Loucy (cell line): Measurements from ENCODE around the gene TRAPPC12.

ENCODE experiments used
- H2AFZ ChIP-seq: fragments of 200-600 bp; sonication (generic); 2 replicates; pipeline ENCODE4 v1.6.0; 2016; ENCODE audit warnings: antibody characterized with exemption, mild to moderate bottlenecking, low read length, moderate library complexity
- H3F3A ChIP-seq: fragments of 200-600 bp; 2 replicates; pipeline ENCODE4 v1.6.0; 2016; ENCODE audit warnings: antibody characterized with exemption, low read depth, mild to moderate bottlenecking
- H3K27me3 ChIP-seq: fragments of 200-600 bp; sonication (generic); 2 replicates; pipeline ENCODE4 v1.6.1; 2014; ENCODE audit warnings: low read length, mild to moderate bottlenecking; ENCODE audit not compliant: insufficient read depth, poor library complexity, severe bottlenecking
- H3K36me3 ChIP-seq: fragments of 200-600 bp; sonication (generic); 2 replicates; pipeline ENCODE4 v1.6.1; 2016; ENCODE audit warnings: low read length; ENCODE audit not compliant: insufficient read depth
- H3K4me1 ChIP-seq: fragments of 200-600 bp; sonication (generic); 2 replicates; pipeline ENCODE4 v1.5.1; 2014; ENCODE audit warnings: low read length, mild to moderate bottlenecking; ENCODE audit not compliant: insufficient read depth, poor library complexity, severe bottlenecking
- H3K4me2 ChIP-seq: fragments of 200-600 bp; sonication (generic); 2 replicates; pipeline ENCODE4 v1.6.0; 2014; ENCODE audit warnings: antibody characterized with exemption, low read length, low read depth, mild to moderate bottlenecking; ENCODE audit not compliant: poor library complexity, severe bottlenecking
- H3K4me3 ChIP-seq: fragments of 200-600 bp; sonication (generic); 2 replicates; pipeline ENCODE4 v1.5.1; 2014; ENCODE audit warnings: low read length, mild to moderate bottlenecking, mixed read lengths; ENCODE audit not compliant: poor library complexity, severe bottlenecking
- H3K79me2 ChIP-seq: fragments of 200-600 bp; sonication (generic); 2 replicates; pipeline ENCODE4 v1.6.1; 2014; ENCODE audit warnings: low read length; ENCODE audit not compliant: insufficient read depth
- H3K9ac ChIP-seq: fragments of 200-600 bp; sonication (generic); 2 replicates; pipeline ENCODE4 v1.6.0; 2014; ENCODE audit warnings: mild to moderate bottlenecking, low read depth, low read length, moderate library complexity; ENCODE audit not compliant: poor library complexity, severe bottlenecking
- H3K9me2 ChIP-seq: fragments of 200-600 bp; sonication (generic); replicated peaks from 2 replicates; pipeline ENCODE4 v1.6.1; 2016; ENCODE audit warnings: low read depth, low read length, mixed read lengths
- H3K9me3 ChIP-seq: fragments of 200-600 bp; sonication (generic); 2 replicates; pipeline ENCODE4 v1.6.1; 2014; ENCODE audit warnings: mild to moderate bottlenecking, antibody characterized with exemption, low read length, low read depth; ENCODE audit not compliant: insufficient read depth
- H4K20me1 ChIP-seq: fragments of 200-600 bp; sonication (generic); 2 replicates; pipeline ENCODE4 v1.6.0; 2014; ENCODE audit warnings: antibody characterized with exemption, low read length, mild to moderate bottlenecking; ENCODE audit not compliant: insufficient read depth, poor library complexity, severe bottlenecking
- EZH2phosphoT487 ChIP-seq: fragments of 200-600 bp; IDR thresholded peaks from 2 replicates; pipeline ENCODE4 v1.6.1; 2018; ENCODE audit warnings: antibody characterized with exemption, mild to moderate bottlenecking, moderate library complexity, borderline replicate concordance
- TF ChIP-seq, protein P1 (sequence below): fragments of 200-600 bp; sonication (generic); conservative IDR thresholded peaks from 2 replicates; pipeline ENCODE4 v1.5.1; 2014; ENCODE audit warnings: mild to moderate bottlenecking, antibody characterized with exemption, low read length

Gene TRAPPC12

DNA sequence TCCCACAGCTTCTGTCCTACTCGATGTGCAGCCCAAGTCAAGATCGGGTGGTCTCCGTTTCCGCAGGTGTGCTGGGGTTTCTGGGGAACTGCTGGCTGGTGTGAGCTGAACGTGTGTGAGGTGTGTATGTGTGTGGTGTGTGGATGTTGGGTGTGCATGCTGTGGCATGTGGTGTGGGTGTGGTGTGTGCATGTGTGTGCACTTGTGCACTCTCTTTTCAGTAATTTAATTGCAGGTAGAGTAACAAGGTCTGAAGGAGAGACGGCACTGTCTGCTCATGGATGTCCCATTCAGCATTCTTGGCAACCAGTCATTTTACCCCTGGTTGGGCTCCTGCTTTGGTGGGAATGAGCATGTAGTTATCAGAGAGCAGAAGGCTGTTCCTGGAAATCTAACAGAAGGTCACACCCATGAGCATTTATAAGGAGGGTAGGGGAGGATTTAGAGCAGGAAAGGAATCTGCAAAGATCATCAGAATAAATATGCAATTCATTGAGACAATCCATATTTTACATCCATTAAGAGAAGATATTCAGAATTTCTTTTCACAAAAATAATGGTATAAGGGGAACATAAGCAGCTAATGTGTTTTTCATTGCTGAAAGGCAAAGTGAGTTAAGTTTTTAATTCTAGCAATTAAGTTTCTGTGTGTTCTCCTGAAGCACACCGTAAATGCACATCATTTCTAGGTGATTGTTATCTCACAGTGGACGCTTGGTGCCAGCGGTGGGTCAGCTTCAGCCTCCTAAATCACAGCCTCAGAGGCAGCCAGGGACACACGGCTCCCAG, 79.1 kb downstream of the TRAPPC12 start:
- Histone ChIP-seq H3K4me3 (no peak overlapping the region), H3K36me3 (peaks cover 20% of the 10 kb centered on the region; the same call in 1 of the 2 replicates), H3K4me1 (no peaks in the 10 kb centered on the region), H3K79me2 (no peaks in the 10 kb centered on the region), H3K9me3 (no peaks in the 10 kb centered on the region), H4K20me1 (no peaks in the 10 kb centered on the region), H3K9me2 (no peaks in the 10 kb centered on the region), H3K27me3 (no peaks in the 10 kb centered on the region), H3K4me2 (no peak overlapping the region), H3F3A (no peaks in the 10 kb centered on the region), H2AFZ (no peak overlapping the region), H3K9ac (no peak overlapping the region)
- no peak for TF ChIP-seq EZH2phosphoT487
- TF ChIP-seq, protein P1, sequence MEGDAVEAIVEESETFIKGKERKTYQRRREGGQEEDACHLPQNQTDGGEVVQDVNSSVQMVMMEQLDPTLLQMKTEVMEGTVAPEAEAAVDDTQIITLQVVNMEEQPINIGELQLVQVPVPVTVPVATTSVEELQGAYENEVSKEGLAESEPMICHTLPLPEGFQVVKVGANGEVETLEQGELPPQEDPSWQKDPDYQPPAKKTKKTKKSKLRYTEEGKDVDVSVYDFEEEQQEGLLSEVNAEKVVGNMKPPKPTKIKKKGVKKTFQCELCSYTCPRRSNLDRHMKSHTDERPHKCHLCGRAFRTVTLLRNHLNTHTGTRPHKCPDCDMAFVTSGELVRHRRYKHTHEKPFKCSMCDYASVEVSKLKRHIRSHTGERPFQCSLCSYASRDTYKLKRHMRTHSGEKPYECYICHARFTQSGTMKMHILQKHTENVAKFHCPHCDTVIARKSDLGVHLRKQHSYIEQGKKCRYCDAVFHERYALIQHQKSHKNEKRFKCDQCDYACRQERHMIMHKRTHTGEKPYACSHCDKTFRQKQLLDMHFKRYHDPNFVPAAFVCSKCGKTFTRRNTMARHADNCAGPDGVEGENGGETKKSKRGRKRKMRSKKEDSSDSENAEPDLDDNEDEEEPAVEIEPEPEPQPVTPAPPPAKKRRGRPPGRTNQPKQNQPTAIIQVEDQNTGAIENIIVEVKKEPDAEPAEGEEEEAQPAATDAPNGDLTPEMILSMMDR: no peak

DNA sequence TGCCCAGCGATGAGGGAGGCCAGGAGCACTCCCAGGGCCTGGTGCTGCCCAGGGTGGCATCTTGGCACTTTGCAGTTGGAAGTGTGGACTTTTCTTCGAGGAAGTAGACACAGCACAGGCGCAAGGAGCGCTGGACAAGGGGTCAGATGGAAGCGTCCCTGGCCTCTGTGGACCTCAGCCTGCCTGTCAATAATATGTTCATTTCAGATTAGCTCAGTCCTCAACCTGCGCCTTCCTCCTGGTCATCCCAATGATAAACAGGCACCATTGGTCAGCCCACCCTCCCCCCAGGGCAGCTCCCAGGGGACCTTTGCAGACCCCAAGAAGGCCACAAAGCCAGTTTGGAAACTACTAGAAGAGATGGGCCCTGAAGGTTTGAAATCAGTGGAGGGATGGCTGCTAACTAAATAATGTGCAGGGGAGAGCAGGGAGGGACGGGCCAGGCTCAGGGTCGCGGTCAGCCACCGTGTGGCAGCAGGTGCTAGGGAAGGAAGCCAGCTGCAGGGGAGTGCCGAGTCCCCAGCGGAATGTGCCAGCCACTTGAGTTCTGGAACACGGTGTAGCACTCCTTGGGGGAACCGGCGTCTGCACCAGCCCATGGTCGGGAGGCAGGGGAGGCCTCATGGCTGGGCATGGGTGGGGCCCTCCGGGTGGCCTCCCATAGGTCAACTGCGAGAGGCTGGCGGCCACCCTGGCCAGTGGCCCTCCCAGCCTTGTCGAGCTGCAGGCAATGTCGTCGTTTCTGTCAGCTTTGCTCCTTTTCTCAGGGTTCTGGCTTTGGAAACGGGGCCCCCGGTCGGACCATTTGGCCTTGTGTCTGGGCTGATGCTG, 79.9 kb downstream of the TRAPPC12 start:
- H3K9ac ChIP-seq: no peak overlapping the region
- no peaks in the 10 kb centered on the region for H3K9me2 ChIP-seq
- H3K27me3 ChIP-seq: no peaks in the 10 kb centered on the region
- H3K9me3 ChIP-seq: no peaks in the 10 kb centered on the region
- H3K4me1 ChIP-seq: no peaks in the 10 kb centered on the region
- peaks cover 20% of the 10 kb centered on the region; the same call in 1 of the 2 replicates for H3K36me3 ChIP-seq
- no peaks in the 10 kb centered on the region for H3F3A ChIP-seq
- no peaks in the 10 kb centered on the region for H4K20me1 ChIP-seq
- H2AFZ ChIP-seq: no peak overlapping the region
- H3K79me2 ChIP-seq: no peaks in the 10 kb centered on the region
- TF ChIP-seq, protein P1: no peak
- no peak for TF ChIP-seq EZH2phosphoT487
- no peak overlapping the region for H3K4me2 ChIP-seq
- H3K4me3 ChIP-seq: no peak overlapping the region

DNA sequence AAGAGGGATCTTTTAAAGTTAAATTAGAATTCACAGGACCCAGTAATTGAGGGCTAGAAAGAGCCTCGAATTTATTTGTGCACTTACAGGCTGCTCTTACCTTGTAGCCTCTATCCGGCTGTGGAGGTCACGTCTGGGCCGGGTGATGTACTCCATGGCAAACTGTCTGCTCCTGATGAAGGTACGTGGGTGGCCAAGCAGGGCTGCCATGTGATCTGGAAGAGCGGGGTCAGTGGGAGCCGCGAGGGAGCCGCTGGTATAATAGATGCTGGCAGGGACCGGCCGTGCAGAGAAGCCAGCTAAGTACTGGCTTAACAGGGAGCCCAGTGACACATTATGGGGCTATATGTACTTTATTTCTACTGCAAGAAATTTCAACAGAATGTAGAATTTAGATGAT, 80.7 kb downstream of the TRAPPC12 start:
- no peak overlapping the region for H3K9ac ChIP-seq
- no peaks in the 10 kb centered on the region for H4K20me1 ChIP-seq
- no peak overlapping the region for H3K4me2 ChIP-seq
- H3F3A ChIP-seq: no peaks in the 10 kb centered on the region
- H3K79me2 ChIP-seq: no peaks in the 10 kb centered on the region
- no peaks in the 10 kb centered on the region for H3K4me1 ChIP-seq
- no peaks in the 10 kb centered on the region for H3K9me2 ChIP-seq
- no peaks in the 10 kb centered on the region for H3K9me3 ChIP-seq
- TF ChIP-seq, protein P1: no peak
- TF ChIP-seq EZH2phosphoT487: no peak
- H3K4me3 ChIP-seq: no peak overlapping the region
- H3K36me3 ChIP-seq: peaks cover 20% of the 10 kb centered on the region; the same call in 1 of the 2 replicates
- H2AFZ ChIP-seq: no peak overlapping the region
- H3K27me3 ChIP-seq: no peaks in the 10 kb centered on the region
